Neural progenitor cell (in vitro differentiated cells): ENCODE results near the gene HUWE1.

Source experiments
- CTCF ChIP-seq: fragments of 200-600 bp; sonication (generic); IDR thresholded peaks from 2 replicates; pipeline ENCODE4 v1.5.1; 2017; ENCODE audit warnings: antibody characterized with exemption, mild to moderate bottlenecking
- EZH2 ChIP-seq: fragments of 200-600 bp; sonication (generic); IDR thresholded peaks from 2 replicates; pipeline ENCODE4 v1.6.1; 2017; ENCODE audit warnings: antibody characterized with exemption, mild to moderate bottlenecking, moderate library complexity
- EZH2phosphoT487 ChIP-seq: fragments of 200-600 bp; sonication (generic); IDR thresholded peaks from 2 replicates; pipeline ENCODE4 v1.6.1; 2017; ENCODE audit warnings: antibody characterized with exemption

GRCh38 chrX:53547668-53548067, 138.9 kb downstream of the HUWE1 start:
- no peak for TF ChIP-seq EZH2
- TF ChIP-seq CTCF = no peak
- TF ChIP-seq EZH2phosphoT487 = no peak
